Stimulated activated effector memory CD8-positive, alpha-beta T cell treated with anti-CD3 and anti-CD28 coated beads, Interleukin-12 subunit alpha, Interleukin-12 subunit beta, amount 100 ng/mL, for 72 hours (primary cell): ENCODE results near the gene TMIGD1.
"Not testable (repeated sequence)": the region's sequence is repeated elsewhere in the genome, so short reads cannot be mapped to it uniquely, and the experiment has no call there.

Experiments
- ATAC-seq: fragments of 150-1000 bp; cut with Tn5 transposase; 2 replicates; pipeline ENCODE4 v1.10.0; 2021
- DNase-seq, 2 donors: peaks; one replicate each; pipeline ENCODE4 v3.0.0; 2021 to 2022; ENCODE audit warnings: low spot score in 2 of 2
- H3K27ac Mint-ChIP-seq: one replicate; pipeline ENCODE4 v1.8.0; 2022; ENCODE audit warnings: mild to moderate bottlenecking, mixed read lengths
- H3K36me3 Mint-ChIP-seq: one replicate; pipeline ENCODE4 v1.8.0; 2022; ENCODE audit warnings: mild to moderate bottlenecking, mixed read lengths
- H3K4me1 Mint-ChIP-seq: one replicate; pipeline ENCODE4 v1.8.0; 2022; ENCODE audit warnings: mixed read lengths
- H3K4me3 Mint-ChIP-seq: one replicate; pipeline ENCODE4 v1.8.0; 2022; ENCODE audit warnings: mild to moderate bottlenecking, mixed read lengths
- H3K9me3 Mint-ChIP-seq: one replicate; pipeline ENCODE4 v1.8.0; 2022; ENCODE audit warnings: mixed read lengths

Gene TMIGD1

DNA sequence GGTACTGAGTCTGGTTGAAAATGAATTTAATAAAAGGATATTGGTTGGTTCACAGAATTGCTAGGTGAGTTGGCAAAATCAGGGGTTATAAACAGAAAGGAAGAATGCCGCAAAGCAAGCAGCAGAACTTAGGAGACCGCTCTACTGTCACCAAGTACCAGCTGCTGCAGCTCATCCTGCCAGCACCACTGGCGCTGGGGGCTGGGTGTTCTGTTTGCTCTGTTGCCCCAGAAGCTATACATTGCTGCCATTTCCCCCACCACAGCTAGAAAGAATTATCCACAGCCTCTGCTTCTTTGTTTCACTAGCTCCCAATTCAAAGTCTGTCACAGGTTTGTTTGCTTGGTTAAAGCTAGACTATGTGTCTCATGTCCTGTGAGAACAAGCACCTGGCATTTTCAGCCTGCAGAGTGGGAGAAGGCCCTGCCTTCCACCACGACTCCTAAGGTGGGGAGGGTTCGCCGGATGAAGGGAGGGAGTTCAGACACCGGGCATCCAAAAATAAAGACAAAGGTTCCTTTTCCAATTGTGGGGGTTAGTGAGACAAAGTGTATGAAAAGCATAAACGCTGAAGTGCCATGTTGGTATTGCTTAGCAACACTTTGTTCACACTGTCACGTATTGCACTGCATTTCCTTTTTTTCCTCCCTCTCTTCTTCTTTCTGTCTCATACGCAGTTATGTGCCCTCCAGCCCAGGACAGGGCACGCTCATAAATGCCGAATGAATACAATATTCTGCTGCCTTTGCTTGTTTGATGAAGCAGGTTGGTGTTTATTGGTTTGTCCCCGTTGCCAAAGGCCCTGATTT is 35.3 kb upstream of the TMIGD1 start:
- Mint-ChIP-seq H3K9me3 (no peaks in the 10 kb centered on the region), H3K4me1 (peaks cover 45% of the 10 kb centered on the region), H3K4me3 (no peak overlapping the region), H3K27ac (no peak overlapping the region), H3K36me3 (peaks cover under 1% of the 10 kb centered on the region)
- ATAC-seq, result no peak
- no peak for DNase-seq

DNA sequence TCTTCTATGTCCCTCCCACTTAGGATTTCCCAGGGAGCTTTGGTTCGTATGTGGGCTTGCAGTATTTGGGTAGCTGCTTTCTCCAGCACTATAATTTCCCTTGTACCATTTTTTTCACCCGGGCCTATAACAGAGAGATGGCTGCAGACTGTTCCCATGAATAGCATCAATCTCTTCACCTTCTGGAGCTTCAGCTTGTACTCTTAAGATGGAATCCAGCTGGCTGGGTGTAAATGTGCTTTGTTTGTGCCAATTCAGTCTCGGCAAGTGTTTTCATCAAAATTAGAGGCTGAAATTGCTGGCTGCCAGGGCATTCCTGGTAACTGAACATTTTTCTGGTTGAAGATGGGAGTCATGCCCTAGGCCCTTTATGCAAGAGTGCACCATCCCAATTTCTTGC is 32.7 kb upstream of the TMIGD1 start:
- Mint-ChIP-seq H3K9me3 (no peaks in the 10 kb centered on the region), H3K27ac (no peak overlapping the region), H3K4me3 (no peak overlapping the region), H3K4me1 (peaks cover 42% of the 10 kb centered on the region), H3K36me3 (peaks cover 8% of the 10 kb centered on the region)
- no peak for ATAC-seq
- DNase-seq, result peak in 1 of 2 donors; percentile 36

DNA sequence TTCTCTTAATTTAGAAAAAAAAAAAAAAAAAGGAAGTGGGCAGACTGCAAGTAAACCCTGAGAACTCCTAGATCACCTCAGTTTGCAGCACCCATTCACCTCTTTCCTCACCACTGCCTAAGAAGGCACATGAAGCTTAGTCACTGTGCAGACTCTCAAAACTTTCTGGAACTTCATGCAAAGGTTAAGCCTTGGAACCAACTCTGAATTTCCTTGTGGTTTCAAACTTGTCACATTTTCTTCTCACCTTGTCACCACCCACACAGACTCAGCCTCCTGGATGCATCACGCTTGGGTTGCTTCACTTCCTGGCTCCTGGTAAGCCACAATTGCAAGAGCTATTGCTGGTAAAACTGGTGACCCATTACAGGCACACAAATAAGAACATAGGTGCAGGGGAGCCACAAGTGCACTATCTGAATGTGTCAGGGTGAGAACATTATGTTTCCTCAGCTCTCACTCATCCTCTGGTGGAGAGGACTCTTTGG is 29.9 kb upstream of the TMIGD1 start:
- H3K9me3 Mint-ChIP-seq, result peaks cover 10% of the 10 kb centered on the region
- peak overlapping the region; percentile 27 for H3K4me3 Mint-ChIP-seq

DNA sequence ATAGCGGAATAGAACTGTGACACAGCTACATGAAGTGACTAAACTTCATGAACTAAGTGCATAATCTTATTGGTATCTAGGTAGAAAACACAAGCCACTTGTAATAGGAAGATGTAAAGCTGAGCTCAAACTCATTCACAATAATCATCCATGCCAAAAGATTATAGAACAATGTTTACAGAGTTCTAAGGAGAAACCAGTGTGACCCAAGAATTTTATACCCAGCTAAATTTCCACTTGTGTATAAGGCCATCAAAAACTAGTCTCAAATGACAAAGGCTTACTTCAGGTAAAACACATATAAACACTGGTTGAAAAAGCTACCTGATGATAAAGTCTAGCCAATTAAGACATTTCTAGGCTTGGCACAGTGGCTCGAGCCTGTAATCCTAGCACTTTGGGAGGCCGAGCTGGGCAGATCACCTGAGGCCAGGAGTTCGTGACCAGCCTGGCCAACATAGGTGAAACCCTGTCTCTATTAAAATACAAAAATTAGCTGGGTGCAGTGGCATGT is 28.0 kb upstream of the TMIGD1 start:
- peaks cover 37% of the 10 kb centered on the region for H3K4me1 Mint-ChIP-seq
- ATAC-seq, result no peak
- no peak overlapping the region for H3K27ac Mint-ChIP-seq
- DNase-seq, result peak in 1 of 2 donors; percentile 43
- peaks cover 10% of the 10 kb centered on the region for H3K9me3 Mint-ChIP-seq
- H3K4me3 Mint-ChIP-seq, result no peak overlapping the region
- H3K36me3 Mint-ChIP-seq, result peaks cover 13% of the 10 kb centered on the region

More for the DNA sequence above, 29.9 kb upstream of the TMIGD1 start:
- Mint-ChIP-seq H3K4me1 (peaks cover 42% of the 10 kb centered on the region), H3K36me3 (peaks cover 13% of the 10 kb centered on the region), H3K27ac (peak overlapping the region; percentile 60)
- peak; percentile 97 for ATAC-seq
- peak; percentile 63 to 91 for DNase-seq

- Mint-ChIP-seq H3K36me3 (peaks cover 13% of the 10 kb centered on the region), H3K4me1 (peaks cover 26% of the 10 kb centered on the region), H3K4me3 (no peak overlapping the region), H3K27ac (no peak overlapping the region), H3K9me3 (peaks cover 10% of the 10 kb centered on the region)
- ATAC-seq, result no peak
- no peak for DNase-seq
These were observed 26.4 kb upstream of the TMIGD1 start for GRCh38 chr17:30360086-30360808.

DNA sequence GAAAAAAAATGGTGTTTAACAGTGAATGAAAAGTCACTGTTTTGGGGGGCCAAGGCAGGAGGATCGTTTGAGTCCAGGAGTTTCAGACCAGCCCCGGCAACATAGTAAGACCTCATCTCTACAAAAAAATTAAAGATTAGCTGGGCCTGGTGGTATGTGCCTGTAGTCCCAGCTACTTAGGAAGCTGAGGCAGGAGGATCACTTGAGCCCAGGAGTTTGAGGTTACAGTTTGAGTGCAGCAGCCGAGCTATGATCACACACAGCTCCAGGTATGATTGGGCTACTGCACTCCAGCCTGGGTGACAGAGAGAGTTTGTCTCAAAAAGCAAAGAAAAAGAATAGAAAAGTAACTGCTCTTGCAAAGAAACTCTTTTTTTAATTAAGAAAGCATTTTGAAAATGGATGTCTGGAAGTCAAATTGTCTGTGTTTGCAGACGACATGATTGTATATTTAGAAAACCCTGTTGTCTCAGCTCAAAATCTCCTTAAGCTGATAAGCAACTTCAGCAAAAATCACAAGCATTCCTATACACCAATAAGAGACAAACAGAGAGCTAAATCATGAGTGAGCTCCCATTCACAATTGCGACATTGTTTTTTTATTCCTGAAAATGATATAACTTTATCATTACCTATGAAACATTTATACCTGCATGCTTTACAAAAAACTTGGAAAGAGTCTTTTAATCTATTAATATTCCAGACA is 24.4 kb upstream of the TMIGD1 start:
- no peak overlapping the region for H3K4me3 Mint-ChIP-seq
- peaks cover 21% of the 10 kb centered on the region for H3K4me1 Mint-ChIP-seq
- H3K9me3 Mint-ChIP-seq, result peaks cover 10% of the 10 kb centered on the region
- peaks cover 5% of the 10 kb centered on the region for H3K36me3 Mint-ChIP-seq
- ATAC-seq (no peak), DNase-seq (no peak)
- no peak overlapping the region for H3K27ac Mint-ChIP-seq

- H3K9me3 Mint-ChIP-seq, result peaks cover 10% of the 10 kb centered on the region
- no peak for ATAC-seq
- H3K27ac Mint-ChIP-seq, result no peak overlapping the region
- DNase-seq, result no peak
- peaks cover 5% of the 10 kb centered on the region for H3K36me3 Mint-ChIP-seq
- peaks cover 15% of the 10 kb centered on the region for H3K4me1 Mint-ChIP-seq
- no peak overlapping the region for H3K4me3 Mint-ChIP-seq
These were observed 23.6 kb upstream of the TMIGD1 start for GRCh38 chr17:30357476-30357875.

DNA sequence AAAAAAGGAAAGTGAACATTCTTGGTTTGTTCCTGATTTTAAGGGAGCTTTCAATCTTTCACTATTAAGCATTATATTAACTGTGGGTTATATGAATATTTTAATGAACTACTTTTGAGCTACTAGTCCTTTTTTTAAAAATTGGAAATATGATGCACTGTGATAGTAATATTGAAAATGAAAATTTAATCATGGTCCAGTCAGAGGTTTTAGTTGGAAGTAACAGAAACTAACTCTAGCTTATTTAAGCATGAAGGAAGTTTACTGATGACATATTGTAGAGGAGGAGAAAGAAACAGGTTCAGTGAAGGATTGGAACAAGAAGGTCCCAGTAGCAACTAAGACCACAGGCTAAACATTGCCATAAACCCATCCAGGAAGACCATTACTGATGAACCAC is 20.8 kb upstream of the TMIGD1 start:
- no peak for DNase-seq
- Mint-ChIP-seq H3K36me3 (no peaks in the 10 kb centered on the region), H3K27ac (no peak overlapping the region), H3K9me3 (no peaks in the 10 kb centered on the region), H3K4me1 (peaks cover 12% of the 10 kb centered on the region), H3K4me3 (no peak overlapping the region)
- peak; percentile 51 for ATAC-seq

DNA sequence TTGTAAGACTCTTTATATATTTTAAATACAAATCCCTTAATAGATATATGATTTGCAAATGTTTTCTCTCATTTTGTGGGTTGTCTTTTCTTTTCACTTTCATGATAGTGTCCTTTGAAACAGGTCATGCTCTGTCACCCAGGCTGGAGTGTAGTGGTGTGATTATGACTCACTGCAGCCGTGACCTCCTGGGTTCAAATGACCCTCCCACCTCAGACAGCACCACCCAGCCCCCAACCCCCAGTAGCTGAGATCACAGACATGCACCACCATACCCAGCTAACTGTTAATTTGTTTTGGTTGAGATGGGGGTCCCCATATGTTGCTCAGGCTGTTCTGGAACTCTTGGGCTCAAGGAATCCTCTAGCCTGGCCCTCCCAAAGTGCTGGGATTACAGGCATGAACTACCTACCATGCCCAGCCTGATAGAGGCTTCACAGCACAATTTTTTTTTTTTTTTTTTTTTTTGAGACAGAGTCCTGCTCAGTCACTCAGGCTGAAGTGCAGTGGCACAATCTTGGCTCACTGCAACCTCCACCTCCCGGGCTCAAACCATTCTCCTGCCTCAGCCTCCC is 18.5 kb upstream of the TMIGD1 start:
- DNase-seq, result no peak

DNA sequence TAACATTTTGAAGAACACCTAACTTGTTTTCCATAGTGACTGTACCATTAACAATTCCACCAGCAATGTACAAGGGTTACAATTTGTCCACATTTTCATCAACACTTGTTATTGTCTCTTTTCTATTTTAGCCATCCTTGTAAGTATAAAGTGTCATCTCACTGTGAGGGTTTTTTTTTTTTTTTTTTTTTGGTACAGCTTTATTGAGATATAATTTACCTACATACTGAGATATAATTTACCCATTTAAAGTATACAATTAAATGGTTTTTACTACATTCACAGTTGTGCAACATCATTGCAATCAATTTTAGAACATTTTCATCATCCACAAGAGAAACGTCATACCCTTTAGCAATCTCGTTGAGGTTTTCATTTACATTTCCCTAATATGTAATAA is 17.9 kb upstream of the TMIGD1 start:
- Mint-ChIP-seq H3K27ac (no peak overlapping the region), H3K9me3 (no peaks in the 10 kb centered on the region), H3K4me1 (peaks cover 12% of the 10 kb centered on the region), H3K4me3 (no peak overlapping the region), H3K36me3 (no peaks in the 10 kb centered on the region)
- DNase-seq (no peak), ATAC-seq (no peak)

More for the DNA sequence above, 18.5 kb upstream of the TMIGD1 start:
- Mint-ChIP-seq H3K4me3 (no peak overlapping the region), H3K4me1 (peaks cover 12% of the 10 kb centered on the region), H3K27ac (no peak overlapping the region), H3K9me3 (no peaks in the 10 kb centered on the region), H3K36me3 (no peaks in the 10 kb centered on the region)
- ATAC-seq, result peak; percentile 50

DNA sequence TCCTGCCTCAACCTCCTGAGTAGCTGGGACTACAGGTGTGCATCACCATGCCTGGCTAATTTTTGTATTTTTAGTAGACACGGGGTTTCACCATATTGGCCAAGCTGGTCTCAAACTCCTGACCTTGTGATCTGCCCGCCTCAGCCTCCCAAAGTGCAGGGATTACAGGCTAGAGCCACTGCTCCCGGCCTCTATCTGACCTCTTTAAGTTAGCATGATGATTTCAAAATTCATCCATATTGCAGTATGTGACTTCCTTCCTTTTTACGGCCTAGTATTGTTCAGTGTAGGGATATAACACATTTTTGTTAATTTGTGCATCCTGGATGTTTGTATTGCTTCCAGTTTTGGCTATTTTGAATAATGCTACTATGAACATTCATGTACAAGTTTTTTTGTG is 17.4 kb upstream of the TMIGD1 start:
- not testable (repeated sequence) for H3K4me3 Mint-ChIP-seq, DNase-seq, H3K36me3 Mint-ChIP-seq, H3K9me3 Mint-ChIP-seq, ATAC-seq, H3K27ac Mint-ChIP-seq
- H3K4me1 Mint-ChIP-seq, result peaks cover 14% of the 10 kb centered on the region

GRCh38 chr17:30349252-30349651 is 15.4 kb upstream of the TMIGD1 start:
- Mint-ChIP-seq H3K4me3 (no peak overlapping the region), H3K9me3 (no peaks in the 10 kb centered on the region), H3K36me3 (no peaks in the 10 kb centered on the region), H3K27ac (no peak overlapping the region), H3K4me1 (peaks cover 11% of the 10 kb centered on the region)
- DNase-seq, result no peak
- no peak for ATAC-seq

DNA sequence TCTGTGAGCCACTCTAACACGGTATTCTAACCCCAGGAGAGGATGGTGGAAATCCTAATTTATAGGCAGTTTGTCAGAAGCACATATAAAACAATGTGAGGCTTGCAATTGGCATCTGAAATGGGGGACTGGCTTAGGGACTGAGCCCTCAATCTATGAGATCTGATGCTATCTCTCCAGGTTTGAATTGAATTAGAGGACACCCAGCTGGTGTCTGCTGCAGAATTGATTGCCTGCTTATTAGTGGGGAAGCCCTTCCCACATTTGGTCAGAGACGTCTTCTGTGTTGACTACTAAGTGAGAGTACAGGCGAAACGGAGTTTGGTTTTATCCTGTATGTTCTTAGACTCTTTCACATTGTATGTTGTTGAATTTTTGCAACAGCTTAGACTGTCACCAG is 13.6 kb upstream of the TMIGD1 start:
- Mint-ChIP-seq H3K27ac (no peak overlapping the region), H3K9me3 (no peaks in the 10 kb centered on the region), H3K4me3 (no peak overlapping the region), H3K36me3 (no peaks in the 10 kb centered on the region), H3K4me1 (peaks cover 11% of the 10 kb centered on the region)
- DNase-seq (no peak), ATAC-seq (no peak)

DNA sequence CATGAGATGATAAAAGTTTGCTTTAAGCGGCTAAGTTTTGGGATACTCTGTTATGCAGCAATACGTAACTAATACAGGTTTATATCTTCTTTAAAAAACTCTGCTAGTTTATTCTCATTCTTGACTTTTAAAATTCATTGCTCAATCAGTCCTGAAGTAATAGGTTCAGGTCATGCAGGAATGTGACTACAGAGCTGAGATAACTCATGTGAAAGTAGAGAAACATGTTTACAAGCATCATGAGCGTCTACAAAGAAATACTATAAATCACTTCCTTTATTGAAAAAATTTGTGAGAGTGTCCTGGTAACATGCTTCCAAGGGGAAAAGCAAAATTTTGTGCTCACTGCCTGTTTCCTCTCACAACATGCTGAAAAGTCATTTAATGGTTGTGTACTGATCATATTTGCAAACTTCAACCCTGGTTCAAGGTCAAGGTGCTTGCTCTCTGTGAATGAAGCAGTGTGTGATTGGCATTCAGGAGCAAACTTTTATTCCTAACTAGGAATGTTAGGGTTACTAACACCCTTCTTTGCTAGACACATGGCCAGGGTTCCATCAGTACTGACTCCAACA is 12.5 kb upstream of the TMIGD1 start:
- ATAC-seq (no peak), DNase-seq (no peak)
- H3K36me3 Mint-ChIP-seq, result no peaks in the 10 kb centered on the region
- H3K4me3 Mint-ChIP-seq, result no peak overlapping the region
- H3K27ac Mint-ChIP-seq, result no peak overlapping the region
- peaks cover 11% of the 10 kb centered on the region for H3K4me1 Mint-ChIP-seq
- no peaks in the 10 kb centered on the region for H3K9me3 Mint-ChIP-seq
